OCI-LY1 (cell line): ENCODE data around the gene PAMR1.

Experiments used
- H2AFZ ChIP-seq: fragments of 200-600 bp; sonication (generic), shearing (Covaris generic); 2 replicates; pipeline ENCODE4 v1.6.0; 2014; ENCODE audit warnings: antibody characterized with exemption, mild to moderate bottlenecking, low read length
- H3F3A ChIP-seq: fragments of 200-600 bp; sonication (generic), shearing (Covaris generic); 2 replicates; pipeline ENCODE4 v1.6.0; 2014; ENCODE audit warnings: mild to moderate bottlenecking, antibody characterized with exemption, low read length, moderate library complexity; ENCODE audit not compliant: insufficient read depth
- H3K27ac ChIP-seq: fragments of 200-600 bp; sonication (generic); 2 replicates; pipeline ENCODE4 v1.5.1; 2014; ENCODE audit warnings: low read length, mixed run types, mild to moderate bottlenecking, low read depth; ENCODE audit not compliant: poor library complexity, severe bottlenecking
- H3K27me3 ChIP-seq: fragments of 200-600 bp; sonication (generic); 2 replicates; pipeline ENCODE4 v1.6.0; 2014; ENCODE audit warnings: antibody characterized with exemption, mild to moderate bottlenecking, low read length, moderate library complexity; ENCODE audit not compliant: insufficient read depth
- H3K36me3 ChIP-seq: fragments of 200-600 bp; sonication (generic); 2 replicates; pipeline ENCODE4 v1.6.1; 2014; ENCODE audit warnings: mild to moderate bottlenecking, antibody characterized with exemption, low read length, moderate library complexity, mixed read lengths; ENCODE audit not compliant: insufficient read depth
- H3K4me1 ChIP-seq: fragments of 200-600 bp; sonication (generic); 2 replicates; pipeline ENCODE4 v1.5.1; 2014; ENCODE audit warnings: mild to moderate bottlenecking, low read length, moderate library complexity; ENCODE audit not compliant: insufficient read depth, severe bottlenecking
- H3K4me2 ChIP-seq: fragments of 200-600 bp; sonication (generic), shearing (Covaris generic); 2 replicates; pipeline ENCODE4 v1.6.1; 2014; ENCODE audit warnings: low read length
- H3K4me3 ChIP-seq: fragments of 200-600 bp; sonication (generic); 2 replicates; pipeline ENCODE4 v1.5.1; 2014; ENCODE audit warnings: low read length, low read depth, mild to moderate bottlenecking, mixed read lengths; ENCODE audit not compliant: poor library complexity, severe bottlenecking
- H3K79me2 ChIP-seq: fragments of 200-600 bp; shearing (Covaris generic); 2 replicates; pipeline ENCODE4 v1.6.1; 2016; ENCODE audit warnings: mixed run types, low read length, mixed read lengths; ENCODE audit not compliant: insufficient read depth
- H3K9ac ChIP-seq: fragments of 200-600 bp; sonication (generic), shearing (Covaris generic); 2 replicates; pipeline ENCODE4 v1.6.1; 2014; ENCODE audit warnings: mild to moderate bottlenecking, low read length, mixed read lengths
- H3K9me2 ChIP-seq: fragments of 200-600 bp; sonication (generic), shearing (Covaris generic); 2 replicates; pipeline ENCODE4 v1.6.1; 2014; ENCODE audit warnings: low read depth, mild to moderate bottlenecking, low read length, mixed read lengths
- H3K9me3 ChIP-seq: fragments of 200-600 bp; shearing (Covaris generic); 2 replicates; pipeline ENCODE4 v1.6.1; 2014; ENCODE audit warnings: low read length, mixed read lengths
- H4K20me1 ChIP-seq: fragments of 200-600 bp; sonication (generic), shearing (Covaris generic); 2 replicates; pipeline ENCODE4 v1.6.0; 2016; ENCODE audit warnings: mild to moderate bottlenecking, low read length; ENCODE audit not compliant: insufficient read depth
- EZH2 ChIP-seq: fragments of 200-600 bp; sonication (generic), shearing (Covaris generic); IDR thresholded peaks from 2 replicates; pipeline ENCODE4 v1.8.0; 2017; ENCODE audit warnings: borderline replicate concordance, mixed run types, mild to moderate bottlenecking, antibody characterized with exemption, low read length, moderate library complexity, mixed read lengths
- TF ChIP-seq, protein P1 (sequence below): fragments of 200-600 bp; sonication (generic), shearing (Covaris generic); IDR thresholded peaks from 2 replicates; pipeline ENCODE4 v1.5.1; 2017; ENCODE audit warnings: mild to moderate bottlenecking, antibody characterized with exemption, low read length, moderate library complexity, mixed read lengths

Gene PAMR1

GRCh38 chr11:35555488-35555887 lies 30.1 kb upstream of the PAMR1 start:
- no peaks in the 10 kb centered on the region; the same call in 1 of the 2 replicates for H3K27me3 ChIP-seq
- no peaks in the 10 kb centered on the region for H3F3A ChIP-seq
- TF ChIP-seq, protein P1, sequence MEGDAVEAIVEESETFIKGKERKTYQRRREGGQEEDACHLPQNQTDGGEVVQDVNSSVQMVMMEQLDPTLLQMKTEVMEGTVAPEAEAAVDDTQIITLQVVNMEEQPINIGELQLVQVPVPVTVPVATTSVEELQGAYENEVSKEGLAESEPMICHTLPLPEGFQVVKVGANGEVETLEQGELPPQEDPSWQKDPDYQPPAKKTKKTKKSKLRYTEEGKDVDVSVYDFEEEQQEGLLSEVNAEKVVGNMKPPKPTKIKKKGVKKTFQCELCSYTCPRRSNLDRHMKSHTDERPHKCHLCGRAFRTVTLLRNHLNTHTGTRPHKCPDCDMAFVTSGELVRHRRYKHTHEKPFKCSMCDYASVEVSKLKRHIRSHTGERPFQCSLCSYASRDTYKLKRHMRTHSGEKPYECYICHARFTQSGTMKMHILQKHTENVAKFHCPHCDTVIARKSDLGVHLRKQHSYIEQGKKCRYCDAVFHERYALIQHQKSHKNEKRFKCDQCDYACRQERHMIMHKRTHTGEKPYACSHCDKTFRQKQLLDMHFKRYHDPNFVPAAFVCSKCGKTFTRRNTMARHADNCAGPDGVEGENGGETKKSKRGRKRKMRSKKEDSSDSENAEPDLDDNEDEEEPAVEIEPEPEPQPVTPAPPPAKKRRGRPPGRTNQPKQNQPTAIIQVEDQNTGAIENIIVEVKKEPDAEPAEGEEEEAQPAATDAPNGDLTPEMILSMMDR: no peak
- TF ChIP-seq EZH2: no peak
- no peak overlapping the region for H3K4me3 ChIP-seq
- H3K79me2 ChIP-seq: no peaks in the 10 kb centered on the region
- no peak overlapping the region for H2AFZ ChIP-seq
- no peaks in the 10 kb centered on the region for H3K4me1 ChIP-seq
- H3K9me3 ChIP-seq: no peaks in the 10 kb centered on the region
- H3K9me2 ChIP-seq: no peaks in the 10 kb centered on the region
- H3K27ac ChIP-seq: no peak overlapping the region
- H4K20me1 ChIP-seq: no peaks in the 10 kb centered on the region
- no peak overlapping the region for H3K9ac ChIP-seq
- no peaks in the 10 kb centered on the region for H3K36me3 ChIP-seq
- no peak overlapping the region for H3K4me2 ChIP-seq

- Histone ChIP-seq H3K27ac (no peak overlapping the region), H3K9ac (no peak overlapping the region)
- TF ChIP-seq, protein P1: peak; percentile 10; the same call in 1 of the 2 replicates
- no peak for TF ChIP-seq EZH2
Observed at GRCh38 chr11:35554491-35555437, 29.3 kb upstream of the PAMR1 start.

GRCh38 chr11:35553831-35554230 lies 28.4 kb upstream of the PAMR1 start:
- H3K9me3 ChIP-seq: no peaks in the 10 kb centered on the region
- H3K79me2 ChIP-seq: no peaks in the 10 kb centered on the region
- H3K4me3 ChIP-seq: no peak overlapping the region

More at GRCh38 chr11:35554491-35555437, 29.3 kb upstream of the PAMR1 start:
- Histone ChIP-seq H3K9me2 (no peaks in the 10 kb centered on the region), H3F3A (no peaks in the 10 kb centered on the region), H3K79me2 (no peaks in the 10 kb centered on the region), H3K36me3 (no peaks in the 10 kb centered on the region), H3K4me3 (no peak overlapping the region), H3K4me1 (no peaks in the 10 kb centered on the region), H3K4me2 (no peak overlapping the region), H4K20me1 (no peaks in the 10 kb centered on the region), H3K9me3 (no peaks in the 10 kb centered on the region), H3K27me3 (no peaks in the 10 kb centered on the region; the same call in 1 of the 2 replicates), H2AFZ (no peak overlapping the region)

More at GRCh38 chr11:35553831-35554230, 28.4 kb upstream of the PAMR1 start:
- H3F3A ChIP-seq: no peaks in the 10 kb centered on the region
- H3K9me2 ChIP-seq: no peaks in the 10 kb centered on the region
- no peak overlapping the region for H3K4me2 ChIP-seq
- TF ChIP-seq EZH2: no peak
- TF ChIP-seq, protein P1: no peak
- H3K9ac ChIP-seq: no peak overlapping the region
- H3K36me3 ChIP-seq: no peaks in the 10 kb centered on the region
- H3K27ac ChIP-seq: no peak overlapping the region
- no peaks in the 10 kb centered on the region; the same call in 1 of the 2 replicates for H3K27me3 ChIP-seq
- H3K4me1 ChIP-seq: no peaks in the 10 kb centered on the region
- H4K20me1 ChIP-seq: no peaks in the 10 kb centered on the region
- no peak overlapping the region for H2AFZ ChIP-seq
